ENCODE data around the gene CPNE5. TPM values are rescaled to one million over a fixed set of nuclear protein-coding genes. Genes with fewer than 3 reads are reported as not detected.

Gene CPNE5
- total RNA-seq, 4 donors from 2014 or later: 0.23 to 1.1 (median 0.81) TPM; not detected in 1

- H3K4me3 ChIP-seq (ENCODE audit: low read depth, poor library complexity, severe bottlenecking): no peak overlapping the region
- DNase-seq (ENCODE audit: low spot score in 2 of 2): no peak
- TF ChIP-seq POLR2A (IDR thresholded peaks at IDR 0.05) (no peak), CTCF (IDR thresholded peaks at IDR 0.05) (no peak)
- WGBS, 2 donors: 72% methylated on average over 21 to 24 of the region's 24 CpGs
- intact Hi-C loops (cut with DNase I; ENCODE audit: low total_unique reads): no loop called here
These were observed 95.5 kb downstream of the CPNE5 start for GRCh38 chr6:36743538-36744303.

GRCh38 chr6:36743032-36743431, 96.2 kb downstream of the CPNE5 start:
- no peak for TF ChIP-seq POLR2A (IDR thresholded peaks at IDR 0.05)
- no peak for TF ChIP-seq CTCF (IDR thresholded peaks at IDR 0.05)
- DNase-seq (ENCODE audit: low spot score in 2 of 2): no peak
- intact Hi-C loops (cut with DNase I; ENCODE audit: low total_unique reads): no loop called here
- H3K4me3 ChIP-seq (ENCODE audit: low read depth, poor library complexity, severe bottlenecking): no peak overlapping the region
- WGBS, 2 donors: 82 to 84% methylated on average over 5 of the region's 5 CpGs

- no peak for DNase-seq (ENCODE audit: low spot score in 2 of 2)
- intact Hi-C loops (cut with DNase I; ENCODE audit: low total_unique reads): no loop called here
- H3K4me3 ChIP-seq (ENCODE audit: low read depth, poor library complexity, severe bottlenecking): no peak overlapping the region
- 94% methylated on average over 9 to 19 of the region's 19 CpGs for WGBS, 2 donors
- TF ChIP-seq POLR2A (IDR thresholded peaks at IDR 0.05) (no peak), CTCF (IDR thresholded peaks at IDR 0.05) (no peak)
These were observed 97.1 kb downstream of the CPNE5 start for GRCh38 chr6:36742146-36742545.

GRCh38 chr6:36740818-36741179, 98.4 kb downstream of the CPNE5 start:
- no peak overlapping the region for H3K4me3 ChIP-seq (ENCODE audit: low read depth, poor library complexity, severe bottlenecking)
- no peak for DNase-seq (ENCODE audit: low spot score in 2 of 2)
- WGBS, 2 donors: 90 to 94% methylated on average over 11 of the region's 11 CpGs
- intact Hi-C loops (cut with DNase I; ENCODE audit: low total_unique reads): no loop called here
- no peak for TF ChIP-seq CTCF (IDR thresholded peaks at IDR 0.05)
- TF ChIP-seq POLR2A (IDR thresholded peaks at IDR 0.05): no peak

GRCh38 chr6:36739947-36740817, 99.1 kb downstream of the CPNE5 start:
- no peak overlapping the region for H3K4me3 ChIP-seq (ENCODE audit: low read depth, poor library complexity, severe bottlenecking)
- intact Hi-C loops (cut with DNase I; ENCODE audit: low total_unique reads): no loop called here
- TF ChIP-seq POLR2A (IDR thresholded peaks at IDR 0.05) (no peak), CTCF (IDR thresholded peaks at IDR 0.05) (no peak)
- DNase-seq (ENCODE audit: low spot score in 2 of 2): no peak
- WGBS, 2 donors: 83 to 84% methylated on average over 13 of the region's 13 CpGs
